ENCODE data around the gene JPH4.

The JPH4 gene

GRCh38 chr14:23621932-23622730, 43.5 kb upstream of the JPH4 start:
- no peak for DNase-seq (ENCODE audit: low read depth)
- TF ChIP-seq, protein P1, sequence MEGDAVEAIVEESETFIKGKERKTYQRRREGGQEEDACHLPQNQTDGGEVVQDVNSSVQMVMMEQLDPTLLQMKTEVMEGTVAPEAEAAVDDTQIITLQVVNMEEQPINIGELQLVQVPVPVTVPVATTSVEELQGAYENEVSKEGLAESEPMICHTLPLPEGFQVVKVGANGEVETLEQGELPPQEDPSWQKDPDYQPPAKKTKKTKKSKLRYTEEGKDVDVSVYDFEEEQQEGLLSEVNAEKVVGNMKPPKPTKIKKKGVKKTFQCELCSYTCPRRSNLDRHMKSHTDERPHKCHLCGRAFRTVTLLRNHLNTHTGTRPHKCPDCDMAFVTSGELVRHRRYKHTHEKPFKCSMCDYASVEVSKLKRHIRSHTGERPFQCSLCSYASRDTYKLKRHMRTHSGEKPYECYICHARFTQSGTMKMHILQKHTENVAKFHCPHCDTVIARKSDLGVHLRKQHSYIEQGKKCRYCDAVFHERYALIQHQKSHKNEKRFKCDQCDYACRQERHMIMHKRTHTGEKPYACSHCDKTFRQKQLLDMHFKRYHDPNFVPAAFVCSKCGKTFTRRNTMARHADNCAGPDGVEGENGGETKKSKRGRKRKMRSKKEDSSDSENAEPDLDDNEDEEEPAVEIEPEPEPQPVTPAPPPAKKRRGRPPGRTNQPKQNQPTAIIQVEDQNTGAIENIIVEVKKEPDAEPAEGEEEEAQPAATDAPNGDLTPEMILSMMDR (IDR thresholded peaks at IDR 0.05; ENCODE audit: low read depth, low read length, missing control alignments): no peak
- no peak overlapping the region for H3K4me3 ChIP-seq (ENCODE audit: low read depth, low read length)

DNA sequence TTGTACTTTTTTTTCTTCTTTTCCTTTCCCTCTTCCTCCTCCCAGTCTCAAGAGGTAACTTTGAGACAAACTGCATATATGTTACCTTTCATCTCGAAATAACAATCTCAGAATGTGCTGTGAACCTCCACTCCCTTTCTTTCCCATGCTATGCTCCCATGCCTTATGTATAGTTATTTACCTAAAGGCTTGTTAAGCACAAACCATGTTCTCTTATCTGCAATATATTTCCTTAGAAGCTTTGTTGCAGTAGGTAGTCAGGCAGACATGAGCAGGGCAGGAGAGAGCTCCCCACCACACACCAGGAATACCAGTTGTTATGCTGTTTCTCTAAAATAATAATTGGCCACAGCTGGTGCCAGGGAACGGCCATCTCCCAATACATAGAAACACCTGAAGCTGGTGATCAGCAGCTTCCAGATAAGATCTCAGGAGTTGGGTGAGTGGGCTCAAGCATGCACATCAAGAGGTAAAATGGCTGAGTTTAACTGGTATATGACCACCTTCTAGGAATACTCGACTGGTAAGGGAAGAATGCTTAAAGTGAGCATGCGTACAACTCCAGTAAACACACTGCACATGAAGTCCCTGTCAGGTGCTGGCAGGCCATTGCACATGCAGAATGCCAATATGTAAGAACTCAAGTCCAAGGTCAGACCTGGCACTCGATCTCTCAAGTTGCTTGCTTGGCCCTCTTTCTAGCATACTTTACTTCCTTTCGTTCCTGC, 42.8 kb upstream of the JPH4 start:
- DNase-seq (ENCODE audit: low read depth): no peak
- H3K4me3 ChIP-seq (ENCODE audit: low read depth, low read length): no peak overlapping the region
- TF ChIP-seq, protein P1 (IDR thresholded peaks at IDR 0.05; ENCODE audit: low read depth, low read length, missing control alignments): no peak

GRCh38 chr14:23620177-23620702, 41.6 kb upstream of the JPH4 start:
- TF ChIP-seq, protein P1 (IDR thresholded peaks at IDR 0.05; ENCODE audit: low read depth, low read length, missing control alignments): no peak
- no peak for DNase-seq (ENCODE audit: low read depth)
- no peak overlapping the region for H3K4me3 ChIP-seq (ENCODE audit: low read depth, low read length)

- TF ChIP-seq, protein P1 (IDR thresholded peaks at IDR 0.05; ENCODE audit: low read depth, low read length, missing control alignments): no peak
Observed at GRCh38 chr14:23618415-23618988, 39.9 kb upstream of the JPH4 start.

DNA sequence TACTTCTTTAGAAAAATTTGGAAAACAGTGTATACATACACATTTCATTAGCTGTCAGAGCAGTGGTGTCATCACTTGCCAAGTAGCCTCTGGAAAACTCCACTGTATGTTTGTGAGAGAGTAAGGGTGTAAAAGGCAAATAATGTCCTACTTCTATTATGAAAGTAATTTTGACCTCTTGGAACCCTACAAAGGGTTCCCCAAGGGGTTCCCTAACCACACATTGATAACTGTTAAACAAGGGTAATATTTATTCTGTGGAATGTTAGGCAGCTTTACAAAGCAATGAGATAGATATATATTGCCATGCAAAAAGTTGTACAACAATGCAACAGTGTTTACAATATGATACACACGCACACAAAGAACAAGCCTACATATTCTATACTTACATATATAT, 38.9 kb upstream of the JPH4 start:
- H3K4me3 ChIP-seq (ENCODE audit: low read depth, low read length): no peak overlapping the region
- TF ChIP-seq, protein P1 (IDR thresholded peaks at IDR 0.05; ENCODE audit: low read depth, low read length, missing control alignments): no peak
- DNase-seq (ENCODE audit: low read depth): no peak

More at GRCh38 chr14:23618415-23618988, 39.9 kb upstream of the JPH4 start:
- no peak for DNase-seq (ENCODE audit: low read depth)
- H3K4me3 ChIP-seq (ENCODE audit: low read depth, low read length): no peak overlapping the region

DNA sequence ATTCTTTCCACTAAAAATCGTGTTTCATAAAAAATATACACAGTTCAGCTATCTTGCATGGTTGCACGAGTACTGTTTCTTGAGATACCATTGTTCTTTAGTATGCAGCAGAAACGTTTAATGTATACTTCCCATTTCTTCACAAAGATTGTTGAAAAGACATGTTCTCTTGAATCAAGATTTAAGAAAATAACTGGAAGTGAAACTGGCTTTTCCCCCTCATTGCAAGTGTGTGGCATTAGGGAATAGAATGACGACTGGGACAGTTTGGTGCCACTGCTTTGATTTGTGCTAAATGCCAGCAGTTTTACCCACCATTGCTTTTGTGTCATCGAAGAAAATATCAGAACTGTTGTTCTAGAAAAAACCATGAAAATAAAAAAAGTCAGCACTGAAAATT, 37.3 kb upstream of the JPH4 start:
- TF ChIP-seq, protein P1 (IDR thresholded peaks at IDR 0.05; ENCODE audit: low read depth, low read length, missing control alignments): no peak
- H3K4me3 ChIP-seq (ENCODE audit: low read depth, low read length): no peak overlapping the region
- DNase-seq (ENCODE audit: low read depth): no peak

Measured in GM12864 (cell line).